PC-9 (cell line): ENCODE data around the gene SLC8A3.

Experiments used
- EZH2 ChIP-seq: fragments of 200-600 bp; sonication (generic); IDR thresholded peaks from 2 replicates; pipeline ENCODE4 v1.8.0; 2017; ENCODE audit warnings: antibody characterized with exemption, low read depth
- TF ChIP-seq, protein P1 (sequence below): fragments of 200-600 bp; sonication (generic); conservative IDR thresholded peaks from 2 replicates; pipeline ENCODE4 v1.6.1; 2017; ENCODE audit warnings: mixed run types, antibody characterized with exemption, mild to moderate bottlenecking, moderate library complexity

- TF ChIP-seq, protein P1, sequence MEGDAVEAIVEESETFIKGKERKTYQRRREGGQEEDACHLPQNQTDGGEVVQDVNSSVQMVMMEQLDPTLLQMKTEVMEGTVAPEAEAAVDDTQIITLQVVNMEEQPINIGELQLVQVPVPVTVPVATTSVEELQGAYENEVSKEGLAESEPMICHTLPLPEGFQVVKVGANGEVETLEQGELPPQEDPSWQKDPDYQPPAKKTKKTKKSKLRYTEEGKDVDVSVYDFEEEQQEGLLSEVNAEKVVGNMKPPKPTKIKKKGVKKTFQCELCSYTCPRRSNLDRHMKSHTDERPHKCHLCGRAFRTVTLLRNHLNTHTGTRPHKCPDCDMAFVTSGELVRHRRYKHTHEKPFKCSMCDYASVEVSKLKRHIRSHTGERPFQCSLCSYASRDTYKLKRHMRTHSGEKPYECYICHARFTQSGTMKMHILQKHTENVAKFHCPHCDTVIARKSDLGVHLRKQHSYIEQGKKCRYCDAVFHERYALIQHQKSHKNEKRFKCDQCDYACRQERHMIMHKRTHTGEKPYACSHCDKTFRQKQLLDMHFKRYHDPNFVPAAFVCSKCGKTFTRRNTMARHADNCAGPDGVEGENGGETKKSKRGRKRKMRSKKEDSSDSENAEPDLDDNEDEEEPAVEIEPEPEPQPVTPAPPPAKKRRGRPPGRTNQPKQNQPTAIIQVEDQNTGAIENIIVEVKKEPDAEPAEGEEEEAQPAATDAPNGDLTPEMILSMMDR = no peak
- TF ChIP-seq EZH2 = no peak
Observed at GRCh38 chr14:70201994-70202393, 13.2 kb upstream of the SLC8A3 start.
